NT2/D1 (cell line): Measurements from ENCODE around the gene C18orf32.

ENCODE experiments used
- YY1 ChIP-seq: IDR thresholded peaks from 2 replicates; pipeline ENCODE4 v1.6.1; 2011; ENCODE audit not compliant: insufficient read length, insufficient read depth
- ZNF274 ChIP-seq: IDR thresholded peaks from 2 replicates; pipeline ENCODE4 v1.6.1; 2011; ENCODE audit warnings: mild to moderate bottlenecking, low read depth, low read length

GRCh38 chr18:49521216-49521835, 34.3 kb upstream of the C18orf32 start:
- TF ChIP-seq YY1 (no peak), ZNF274 (no peak)
